Measurements from ENCODE around the gene STRN. TPM values are rescaled to one million over a fixed set of nuclear protein-coding genes. Genes with fewer than 3 reads are reported as not detected.
"Not testable (repeated sequence)": the region's sequence is repeated elsewhere in the genome, so short reads cannot be mapped to it uniquely, and the experiment has no call there.

Gene STRN
- total RNA-seq, 1 donor from 2014 or later, result 22.1 TPM

GRCh38 chr2:36915627-36916026 is 50.7 kb downstream of the STRN start:
- no peak for DNase-seq (ENCODE audit: extremely low read depth, low read depth, low spot score)

GRCh38 chr2:36912695-36913094 is 53.6 kb downstream of the STRN start:
- DNase-seq (ENCODE audit: extremely low read depth, low read depth, low spot score), result no peak

- no peak for DNase-seq (ENCODE audit: extremely low read depth, low read depth, low spot score)
Observed at GRCh38 chr2:36911012-36911411, 55.3 kb downstream of the STRN start.

GRCh38 chr2:36906277-36906676 is 60.1 kb downstream of the STRN start:
- no peak for DNase-seq (ENCODE audit: extremely low read depth, low read depth, low spot score)

GRCh38 chr2:36904636-36905035 is 61.7 kb downstream of the STRN start:
- no peak for DNase-seq (ENCODE audit: extremely low read depth, low read depth, low spot score)

- DNase-seq (ENCODE audit: extremely low read depth, low read depth, low spot score), result no peak
Observed at GRCh38 chr2:36902385-36903120, 63.8 kb downstream of the STRN start.

GRCh38 chr2:36892805-36893204 is 73.5 kb downstream of the STRN start:
- no peak for DNase-seq (ENCODE audit: extremely low read depth, low read depth, low spot score)

- peak; percentile 92 for DNase-seq (ENCODE audit: extremely low read depth, low read depth, low spot score)
Observed at GRCh38 chr2:36889795-36890194, 76.5 kb downstream of the STRN start.

- not testable (repeated sequence) for DNase-seq (ENCODE audit: extremely low read depth, low read depth, low spot score)
Observed at GRCh38 chr2:36887095-36887494, 79.2 kb downstream of the STRN start.

- no peak for DNase-seq (ENCODE audit: extremely low read depth, low read depth, low spot score)
Observed at GRCh38 chr2:36886664-36887063, 79.7 kb downstream of the STRN start.

GRCh38 chr2:36885605-36886004 is 80.7 kb downstream of the STRN start:
- no peak for DNase-seq (ENCODE audit: extremely low read depth, low read depth, low spot score)

GRCh38 chr2:36882532-36882931 is 83.8 kb downstream of the STRN start:
- no peak for DNase-seq (ENCODE audit: extremely low read depth, low read depth, low spot score)

- no peak for DNase-seq (ENCODE audit: extremely low read depth, low read depth, low spot score)
Observed at GRCh38 chr2:36881816-36882215, 84.5 kb downstream of the STRN start.

GRCh38 chr2:36878429-36878828 is 87.9 kb downstream of the STRN start:
- no peak for DNase-seq (ENCODE audit: extremely low read depth, low read depth, low spot score)

- DNase-seq (ENCODE audit: extremely low read depth, low read depth, low spot score), result no peak
Observed at GRCh38 chr2:36871068-36871707, 95.1 kb downstream of the STRN start.

- no peak for DNase-seq (ENCODE audit: extremely low read depth, low read depth, low spot score)
Observed at GRCh38 chr2:36869606-36870005, 96.7 kb downstream of the STRN start.

GRCh38 chr2:36861896-36862295 is 104.4 kb downstream of the STRN start:
- DNase-seq (ENCODE audit: extremely low read depth, low read depth, low spot score), result no peak

GRCh38 chr2:36859366-36859792 is 107.0 kb downstream of the STRN start:
- DNase-seq (ENCODE audit: extremely low read depth, low read depth, low spot score), result no peak

- DNase-seq (ENCODE audit: extremely low read depth, low read depth, low spot score), result no peak
Observed at GRCh38 chr2:36858551-36859365, 107.6 kb downstream of the STRN start.

- DNase-seq (ENCODE audit: extremely low read depth, low read depth, low spot score), result no peak
Observed at GRCh38 chr2:36857713-36858112, 108.6 kb downstream of the STRN start.

- no peak for DNase-seq (ENCODE audit: extremely low read depth, low read depth, low spot score)
Observed at GRCh38 chr2:36855429-36855828, 110.9 kb downstream of the STRN start.

GRCh38 chr2:36854241-36854640 is 112.1 kb downstream of the STRN start:
- no peak for DNase-seq (ENCODE audit: extremely low read depth, low read depth, low spot score)
